ENCODE data around the gene ANKS3.

Gene ANKS3

DNA sequence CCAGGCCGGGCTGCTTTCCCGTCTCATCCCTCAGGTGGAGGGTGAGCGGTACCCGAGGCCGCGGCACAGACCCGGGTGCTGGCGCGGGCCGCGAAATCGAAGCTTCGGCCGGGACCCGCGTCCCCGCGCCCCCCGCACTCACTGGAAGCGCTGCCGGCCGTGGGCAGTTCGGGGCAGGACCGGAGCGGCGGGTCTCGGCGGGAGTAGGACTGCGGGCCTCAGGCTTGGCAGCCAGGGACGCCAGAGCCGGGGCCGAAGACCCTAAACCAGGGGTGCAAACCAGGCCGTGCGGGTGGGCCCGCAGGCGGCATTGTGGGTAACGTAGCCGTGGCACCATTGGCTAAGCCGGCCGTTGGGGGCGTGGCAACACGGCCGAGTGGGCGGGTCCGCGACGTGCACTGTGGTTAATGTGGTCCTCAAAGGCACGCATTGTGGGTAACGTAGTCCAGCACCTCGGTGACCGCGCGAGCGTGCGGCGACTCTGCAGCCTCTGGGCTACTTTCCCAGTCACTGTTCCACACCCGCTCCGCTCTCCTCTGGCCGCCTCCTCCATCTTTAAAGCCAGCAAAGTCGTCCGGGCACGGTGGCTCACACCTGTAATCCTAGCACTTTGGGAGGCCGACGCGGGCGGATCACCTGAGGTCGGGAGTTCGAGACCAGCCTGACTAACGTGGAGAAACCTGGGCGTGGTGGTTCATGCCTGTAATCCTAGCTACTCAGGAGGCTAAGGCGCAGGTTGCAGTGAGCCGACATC is 33.0 kb upstream of the ANKS3 start, which contains the start of gene ZNF500:
ZNF500 (minus strand) TSS at position 288 of the 754 bp plus-strand sequence. CDS start 1,184 bp downstream, outside the sequence.
- 2% methylated on average over 58 of the region's 72 CpGs for WGBS (ENCODE audit: insufficient coverage)

GRCh38 chr16:4765511-4766474 is 31.7 kb upstream of the ANKS3 start:
- DNase-seq = no peak
- H3K27ac ChIP-seq (ENCODE audit: insufficient read depth in 1 of 2, low read depth in 1 of 2, low read length in 2 of 2, poor library complexity in 1 of 2, severe bottlenecking in 2 of 2) = peak overlapping the region; percentile 66 to 81
- ChIA-PET POLR2A (no interaction called here), CTCF (no interaction called here)
- H3K9me3 ChIP-seq (ENCODE audit: control extremely low read depth in 1 of 5, control insufficient read depth in 4 of 5, insufficient read depth in 2 of 5, low read depth in 1 of 5, low read length in 4 of 5) = no peaks in the 10 kb centered on the region
- peak overlapping the region in 6 of 7 experiments; percentile 63 to 92 (median 84) for H3K4me3 ChIP-seq (ENCODE audit: control insufficient read depth in 1 of 7, extremely low read depth in 1 of 7, insufficient read depth in 4 of 7, low read depth in 2 of 7, low read length in 6 of 7)
- no peaks in the 10 kb centered on the region for H3K27me3 ChIP-seq (replicated peaks in 2 of 5; ENCODE audit: control insufficient read depth in 4 of 5, insufficient read depth in 5 of 5, low read length in 4 of 5)
- 76% methylated on average over 23 of the region's 26 CpGs for WGBS (ENCODE audit: insufficient coverage)
- peaks cover under 1 to 33% (median 16%) of the 10 kb centered on the region in 4 experiments for H3K36me3 ChIP-seq (ENCODE audit: control insufficient read depth in 4 of 4, insufficient read depth in 4 of 4, low read length in 3 of 4)
- H3K4me1 ChIP-seq (ENCODE audit: control extremely low read depth in 1 of 4, control insufficient read depth in 4 of 4, insufficient read depth in 4 of 4, low read length in 3 of 4) = peaks cover 7 to 31% (median 25%) of the 10 kb centered on the region in 4 experiments

More for the DNA sequence above, 33.0 kb upstream of the ANKS3 start, which contains the start of gene ZNF500:
- peak within 1 kb of the TSS; percentile 63 to 92 (median 80) for H3K4me3 ChIP-seq (ENCODE audit: control insufficient read depth in 1 of 7, extremely low read depth in 1 of 7, insufficient read depth in 4 of 7, low read depth in 2 of 7, low read length in 6 of 7)
- ChIA-PET POLR2A (interaction anchor here (0.8 kb wide), 1 partner anchor 79 kb away, joined by 3 read pairs; no protein-coding TSS in a partner anchor), CTCF (interaction anchor here (1.1 kb wide), 1 partner anchor 189 kb away, joined by 3 read pairs; no protein-coding TSS in a partner anchor)
- DNase-seq = peak; percentile 91 to 95 (median 94)
- H3K36me3 ChIP-seq (ENCODE audit: control insufficient read depth in 4 of 4, insufficient read depth in 4 of 4, low read length in 3 of 4) = peaks cover 0 to 24% (median 11%) of the 10 kb centered on the region in 4 experiments
- H3K27me3 ChIP-seq (replicated peaks in 2 of 5; ENCODE audit: control insufficient read depth in 4 of 5, insufficient read depth in 5 of 5, low read length in 4 of 5) = no peaks in the 10 kb centered on the region
- H3K4me1 ChIP-seq (ENCODE audit: control extremely low read depth in 1 of 4, control insufficient read depth in 4 of 4, insufficient read depth in 4 of 4, low read length in 3 of 4) = peaks cover 7 to 31% (median 25%) of the 10 kb centered on the region in 4 experiments
- no peaks in the 10 kb centered on the region for H3K9me3 ChIP-seq (ENCODE audit: control extremely low read depth in 1 of 5, control insufficient read depth in 4 of 5, insufficient read depth in 2 of 5, low read depth in 1 of 5, low read length in 4 of 5)
- H3K27ac ChIP-seq (ENCODE audit: insufficient read depth in 1 of 2, low read depth in 1 of 2, low read length in 2 of 2, poor library complexity in 1 of 2, severe bottlenecking in 2 of 2) = peak within 1 kb of the TSS; percentile 66 to 81

GRCh38 chr16:4763791-4764190 is 29.7 kb upstream of the ANKS3 start:
- H3K36me3 ChIP-seq (ENCODE audit: control insufficient read depth in 4 of 4, insufficient read depth in 4 of 4, low read length in 3 of 4) = peaks cover 5 to 52% (median 32%) of the 10 kb centered on the region in 4 experiments
- ChIA-PET POLR2A (no interaction called here), CTCF (no interaction called here)
- H3K27ac ChIP-seq (ENCODE audit: insufficient read depth in 1 of 2, low read depth in 1 of 2, low read length in 2 of 2, poor library complexity in 1 of 2, severe bottlenecking in 2 of 2) = no peak overlapping the region
- H3K4me1 ChIP-seq (ENCODE audit: control extremely low read depth in 1 of 4, control insufficient read depth in 4 of 4, insufficient read depth in 4 of 4, low read length in 3 of 4) = peaks cover 7 to 29% (median 25%) of the 10 kb centered on the region in 4 experiments
- H3K4me3 ChIP-seq (ENCODE audit: control insufficient read depth in 1 of 7, extremely low read depth in 1 of 7, insufficient read depth in 4 of 7, low read depth in 2 of 7, low read length in 6 of 7) = no peak overlapping the region
- H3K27me3 ChIP-seq (replicated peaks in 2 of 5; ENCODE audit: control insufficient read depth in 4 of 5, insufficient read depth in 5 of 5, low read length in 4 of 5) = no peaks in the 10 kb centered on the region
- WGBS (ENCODE audit: insufficient coverage) = over 99% methylated on average over 7 of the region's 7 CpGs
- DNase-seq = no peak
- no peaks in the 10 kb centered on the region for H3K9me3 ChIP-seq (ENCODE audit: control extremely low read depth in 1 of 5, control insufficient read depth in 4 of 5, insufficient read depth in 2 of 5, low read depth in 1 of 5, low read length in 4 of 5)

DNA sequence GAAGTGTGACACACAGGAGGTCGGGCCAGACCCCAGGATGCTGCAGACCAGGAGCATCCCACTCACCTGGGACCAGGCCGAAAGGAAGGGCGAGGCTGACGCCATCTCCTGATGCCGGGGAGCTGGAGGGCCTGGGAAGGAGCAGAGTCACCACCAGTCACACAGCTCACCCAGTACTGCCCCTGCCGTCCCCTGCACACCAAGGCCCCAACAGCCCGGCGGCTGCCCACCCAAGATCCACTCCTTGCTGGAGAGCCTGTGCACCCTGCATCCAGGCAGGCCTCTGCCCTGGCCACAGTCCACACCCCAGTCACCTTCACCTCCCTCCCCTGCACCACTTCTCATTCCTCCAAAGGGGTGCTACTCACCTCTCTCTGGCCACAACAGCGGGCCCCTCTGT is 28.1 kb upstream of the ANKS3 start:
- peaks cover 4 to 16% (median 13%) of the 10 kb centered on the region in 4 experiments for H3K4me1 ChIP-seq (ENCODE audit: control extremely low read depth in 1 of 4, control insufficient read depth in 4 of 4, insufficient read depth in 4 of 4, low read length in 3 of 4)
- H3K27ac ChIP-seq (ENCODE audit: insufficient read depth in 1 of 2, low read depth in 1 of 2, low read length in 2 of 2, poor library complexity in 1 of 2, severe bottlenecking in 2 of 2) = no peak overlapping the region
- peaks cover 7 to 66% (median 39%) of the 10 kb centered on the region in 4 experiments for H3K36me3 ChIP-seq (ENCODE audit: control insufficient read depth in 4 of 4, insufficient read depth in 4 of 4, low read length in 3 of 4)
- H3K9me3 ChIP-seq (ENCODE audit: control extremely low read depth in 1 of 5, control insufficient read depth in 4 of 5, insufficient read depth in 2 of 5, low read depth in 1 of 5, low read length in 4 of 5) = no peaks in the 10 kb centered on the region
- H3K4me3 ChIP-seq (ENCODE audit: control insufficient read depth in 1 of 7, extremely low read depth in 1 of 7, insufficient read depth in 4 of 7, low read depth in 2 of 7, low read length in 6 of 7) = no peak overlapping the region
- 99% methylated on average over 6 of the region's 9 CpGs for WGBS (ENCODE audit: insufficient coverage)
- CTCF ChIA-PET = interaction anchor here (0.6 to 1.0 kb wide), 2 partner anchors 9 to 27 kb away, joined by 3 read pairs; no protein-coding TSS in a partner anchor
- POLR2A ChIA-PET = no interaction called here
- H3K27me3 ChIP-seq (replicated peaks in 2 of 5; ENCODE audit: control insufficient read depth in 4 of 5, insufficient read depth in 5 of 5, low read length in 4 of 5) = no peaks in the 10 kb centered on the region
- no peak for DNase-seq

DNA sequence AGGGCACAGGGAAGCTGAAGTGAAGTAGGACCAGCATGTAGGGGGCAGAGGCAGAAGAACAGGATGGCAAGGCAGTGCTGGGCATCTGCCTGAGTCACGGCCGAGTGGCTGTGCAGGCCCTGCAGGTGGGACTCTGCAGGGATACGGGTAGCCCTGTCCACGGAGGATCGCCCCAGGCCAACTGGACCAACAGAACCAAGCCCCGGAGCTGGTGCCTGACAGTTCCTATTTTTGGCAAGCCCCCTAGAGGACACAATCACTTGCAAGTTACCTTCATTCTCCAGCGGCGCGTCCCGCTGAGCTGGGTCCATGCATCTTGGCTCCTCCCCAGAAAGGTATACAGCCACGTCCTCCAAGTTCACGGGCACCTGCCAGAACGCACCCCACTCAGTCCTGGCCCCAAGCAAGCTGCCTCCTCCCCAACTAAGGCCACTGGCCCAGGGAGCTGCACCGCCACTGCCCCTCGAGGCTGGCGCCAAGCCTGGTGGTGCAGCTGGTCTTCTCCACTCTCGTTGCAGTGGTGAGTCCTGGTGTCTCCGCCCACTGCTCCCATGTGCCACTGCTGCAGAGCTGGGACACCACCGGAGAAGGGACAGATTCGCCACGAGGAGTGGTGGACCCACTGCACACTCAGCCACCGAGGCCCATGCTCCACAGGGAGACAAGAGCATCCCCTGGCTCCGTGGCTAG is 26.3 kb upstream of the ANKS3 start:
- Histone ChIP-seq H3K4me3 (ENCODE audit: control insufficient read depth in 1 of 7, extremely low read depth in 1 of 7, insufficient read depth in 4 of 7, low read depth in 2 of 7, low read length in 6 of 7) (no peak overlapping the region), H3K36me3 (ENCODE audit: control insufficient read depth in 4 of 4, insufficient read depth in 4 of 4, low read length in 3 of 4) (peaks cover 7 to 81% (median 47%) of the 10 kb centered on the region in 4 experiments), H3K4me1 (ENCODE audit: control extremely low read depth in 1 of 4, control insufficient read depth in 4 of 4, insufficient read depth in 4 of 4, low read length in 3 of 4) (peaks cover 0 to 5% (median 2%) of the 10 kb centered on the region in 4 experiments), H3K27ac (ENCODE audit: insufficient read depth in 1 of 2, low read depth in 1 of 2, low read length in 2 of 2, poor library complexity in 1 of 2, severe bottlenecking in 2 of 2) (no peak overlapping the region), H3K27me3 (replicated peaks in 2 of 5; ENCODE audit: control insufficient read depth in 4 of 5, insufficient read depth in 5 of 5, low read length in 4 of 5) (no peaks in the 10 kb centered on the region), H3K9me3 (ENCODE audit: control extremely low read depth in 1 of 5, control insufficient read depth in 4 of 5, insufficient read depth in 2 of 5, low read depth in 1 of 5, low read length in 4 of 5) (peaks cover 0 to 5% (median 2%) of the 10 kb centered on the region in 5 experiments)
- POLR2A ChIA-PET = no interaction called here
- 97% methylated on average over 20 of the region's 23 CpGs for WGBS (ENCODE audit: insufficient coverage)
- DNase-seq = no peak
- CTCF ChIA-PET = interaction anchor here (1.3 to 1.4 kb wide), 3 partner anchors 8 to 42 kb away, joined by 3 to 4 read pairs (median 3); partner anchors contain the start of gene ROGDI

DNA sequence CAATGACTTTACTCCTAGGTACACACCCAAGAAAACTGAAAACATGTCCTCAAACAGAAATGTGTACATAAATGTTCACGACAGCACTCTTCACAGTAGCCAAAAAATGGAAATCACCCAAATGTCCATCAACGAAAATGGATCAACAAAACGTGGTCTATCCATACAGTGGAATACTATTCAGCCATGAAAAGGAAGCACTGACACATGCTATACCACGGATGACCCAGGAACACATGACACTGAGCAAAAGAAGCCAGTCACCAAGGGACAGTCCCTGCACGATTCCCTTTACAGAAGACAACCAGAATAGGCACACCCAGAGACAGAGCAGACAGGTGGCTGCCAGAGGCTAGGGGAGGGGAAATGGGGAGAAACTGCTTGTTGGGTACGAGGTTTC is 21.6 kb upstream of the ANKS3 start:
- peaks cover 9 to 88% (median 60%) of the 10 kb centered on the region in 4 experiments for H3K36me3 ChIP-seq (ENCODE audit: control insufficient read depth in 4 of 4, insufficient read depth in 4 of 4, low read length in 3 of 4)
- ChIA-PET POLR2A (no interaction called here), CTCF (no interaction called here)
- H3K27me3 ChIP-seq (replicated peaks in 2 of 5; ENCODE audit: control insufficient read depth in 4 of 5, insufficient read depth in 5 of 5, low read length in 4 of 5) = no peaks in the 10 kb centered on the region
- no peak overlapping the region for H3K27ac ChIP-seq (ENCODE audit: insufficient read depth in 1 of 2, low read depth in 1 of 2, low read length in 2 of 2, poor library complexity in 1 of 2, severe bottlenecking in 2 of 2)
- WGBS (ENCODE audit: insufficient coverage) = 95% methylated on average over 6 of the region's 6 CpGs
- no peak overlapping the region for H3K4me3 ChIP-seq (ENCODE audit: control insufficient read depth in 1 of 7, extremely low read depth in 1 of 7, insufficient read depth in 4 of 7, low read depth in 2 of 7, low read length in 6 of 7)
- H3K9me3 ChIP-seq (ENCODE audit: control extremely low read depth in 1 of 5, control insufficient read depth in 4 of 5, insufficient read depth in 2 of 5, low read depth in 1 of 5, low read length in 4 of 5) = peaks cover 0 to 9% (median 4%) of the 10 kb centered on the region in 5 experiments
- no peak for DNase-seq
- no peaks in the 10 kb centered on the region for H3K4me1 ChIP-seq (ENCODE audit: control extremely low read depth in 1 of 4, control insufficient read depth in 4 of 4, insufficient read depth in 4 of 4, low read length in 3 of 4)

All from common myeloid progenitor, CD34-positive (primary cell).